ENCODE measurements around the gene GPD2.
A peak's percentile ranks its signal among the peaks of the same experiment; 100 is the strongest.

GPD2 gene

GRCh38 chr2:156435718-156436496 lies at the start of gene GPD2:
GPD2 (plus strand) TSS chr2:156436379; CDS start chr2:156476106, 39,727 bp downstream.
- TF ChIP-seq CTCF (IDR thresholded peaks at IDR 0.05; ENCODE audit: borderline replicate concordance, insufficient read depth, low read depth, low read length), result 0 out of 2 replicates have a peak, but pooled peaks have one; percentile 8

GRCh38 chr2:156394033-156394741 lies 42.0 kb upstream of the GPD2 start:
- TF ChIP-seq CTCF (IDR thresholded peaks at IDR 0.05; ENCODE audit: borderline replicate concordance, insufficient read depth, low read depth, low read length), result no peak
- H3K4me3 ChIP-seq (ENCODE audit: low read depth, low read length), result no peak overlapping the region

More at GRCh38 chr2:156435718-156436496, at the start of gene GPD2:
- H3K4me3 ChIP-seq (ENCODE audit: low read depth, low read length), result peak within 1 kb of the TSS; percentile 74

- no peak overlapping the region for H3K4me3 ChIP-seq (ENCODE audit: low read depth, low read length)
- no peak for TF ChIP-seq CTCF (IDR thresholded peaks at IDR 0.05; ENCODE audit: borderline replicate concordance, insufficient read depth, low read depth, low read length)
Measured at GRCh38 chr2:156396126-156396525, 40.1 kb upstream of the GPD2 start.

GRCh38 chr2:156397229-156397628 lies 39.0 kb upstream of the GPD2 start:
- TF ChIP-seq CTCF (IDR thresholded peaks at IDR 0.05; ENCODE audit: borderline replicate concordance, insufficient read depth, low read depth, low read length), result no peak
- H3K4me3 ChIP-seq (ENCODE audit: low read depth, low read length), result no peak overlapping the region

- TF ChIP-seq CTCF (IDR thresholded peaks at IDR 0.05; ENCODE audit: borderline replicate concordance, insufficient read depth, low read depth, low read length), result no peak
- no peak overlapping the region for H3K4me3 ChIP-seq (ENCODE audit: low read depth, low read length)
Measured at GRCh38 chr2:156398176-156398575, 38.0 kb upstream of the GPD2 start.

GRCh38 chr2:156399224-156399949 lies 36.8 kb upstream of the GPD2 start:
- TF ChIP-seq CTCF (IDR thresholded peaks at IDR 0.05; ENCODE audit: borderline replicate concordance, insufficient read depth, low read depth, low read length), result no peak
- peak overlapping the region; percentile 73 for H3K4me3 ChIP-seq (ENCODE audit: low read depth, low read length)

All from GM12875 (cell line).